GM12875 (cell line): ENCODE data around the gene TRMT2A.

ENCODE experiments used
- H3K4me3 ChIP-seq: one replicate; pipeline ENCODE4 v1.5.1; 2011; ENCODE audit warnings: low read depth, low read length, control low read depth
- TF ChIP-seq, protein P1 (sequence below): IDR thresholded peaks from 2 replicates; pipeline ENCODE4 v1.5.1; 2011; ENCODE audit warnings: low read depth, mild to moderate bottlenecking, control low read depth, inconsistent platforms, low read length, moderate library complexity, borderline replicate concordance; ENCODE audit not compliant: insufficient read depth

TRMT2A gene

DNA sequence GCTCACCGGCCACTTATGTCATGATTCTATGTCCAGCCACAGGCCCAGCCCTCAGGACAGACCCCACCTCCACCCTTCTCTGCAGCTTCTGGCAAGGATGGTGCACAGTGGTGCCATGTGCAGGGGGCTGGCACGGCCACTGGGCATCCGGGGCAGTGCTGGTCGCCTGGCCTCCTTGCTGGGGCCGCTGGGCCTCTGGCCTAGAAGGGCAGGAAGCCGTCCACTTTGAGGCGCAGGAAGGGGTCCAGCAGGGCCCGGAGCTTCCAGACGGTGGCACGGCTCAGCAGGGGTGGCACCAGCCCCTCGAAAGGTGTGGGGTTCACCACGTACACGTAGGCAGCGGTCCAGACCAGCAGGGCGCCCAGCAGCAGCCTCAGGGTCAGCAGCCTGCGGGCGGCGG lies 31.4 kb upstream of the TRMT2A start:
- TF ChIP-seq, protein P1, sequence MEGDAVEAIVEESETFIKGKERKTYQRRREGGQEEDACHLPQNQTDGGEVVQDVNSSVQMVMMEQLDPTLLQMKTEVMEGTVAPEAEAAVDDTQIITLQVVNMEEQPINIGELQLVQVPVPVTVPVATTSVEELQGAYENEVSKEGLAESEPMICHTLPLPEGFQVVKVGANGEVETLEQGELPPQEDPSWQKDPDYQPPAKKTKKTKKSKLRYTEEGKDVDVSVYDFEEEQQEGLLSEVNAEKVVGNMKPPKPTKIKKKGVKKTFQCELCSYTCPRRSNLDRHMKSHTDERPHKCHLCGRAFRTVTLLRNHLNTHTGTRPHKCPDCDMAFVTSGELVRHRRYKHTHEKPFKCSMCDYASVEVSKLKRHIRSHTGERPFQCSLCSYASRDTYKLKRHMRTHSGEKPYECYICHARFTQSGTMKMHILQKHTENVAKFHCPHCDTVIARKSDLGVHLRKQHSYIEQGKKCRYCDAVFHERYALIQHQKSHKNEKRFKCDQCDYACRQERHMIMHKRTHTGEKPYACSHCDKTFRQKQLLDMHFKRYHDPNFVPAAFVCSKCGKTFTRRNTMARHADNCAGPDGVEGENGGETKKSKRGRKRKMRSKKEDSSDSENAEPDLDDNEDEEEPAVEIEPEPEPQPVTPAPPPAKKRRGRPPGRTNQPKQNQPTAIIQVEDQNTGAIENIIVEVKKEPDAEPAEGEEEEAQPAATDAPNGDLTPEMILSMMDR: no peak

DNA sequence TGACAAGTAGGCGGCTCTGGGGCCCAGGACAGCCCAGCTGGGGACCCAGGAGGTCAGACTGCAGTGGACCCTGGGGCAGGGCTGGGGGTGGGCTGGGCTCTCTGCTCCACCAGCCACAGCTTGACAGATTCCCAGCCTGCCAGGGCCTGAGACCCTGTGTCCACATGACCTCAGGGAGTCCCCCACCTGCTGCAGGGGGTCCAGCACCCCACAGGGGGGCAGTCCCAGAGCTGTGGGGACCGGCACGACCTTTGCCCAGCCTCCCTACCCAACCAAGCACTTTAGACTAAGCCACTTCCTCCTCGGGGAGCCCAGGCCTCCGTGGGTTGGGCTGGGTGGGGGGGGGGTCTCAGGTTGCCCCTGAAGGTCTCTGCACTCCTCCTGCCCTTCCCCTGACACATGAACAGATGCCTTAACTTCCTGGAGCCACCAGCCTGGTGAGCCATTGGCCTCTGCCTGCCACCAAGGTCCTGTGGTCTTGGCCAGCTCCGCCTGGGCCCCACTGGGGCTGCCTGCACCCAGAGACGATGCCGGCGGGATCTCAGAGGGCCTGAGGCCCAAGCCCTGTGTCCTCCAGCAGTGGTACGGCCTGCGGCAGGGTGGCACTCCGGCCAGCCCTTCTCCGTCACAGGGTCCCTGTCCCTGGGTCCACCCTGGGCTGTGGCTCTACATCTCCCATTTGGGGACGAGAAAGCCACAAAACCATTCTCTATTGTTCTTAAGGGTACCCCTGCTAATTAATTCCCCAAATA lies 30.4 kb upstream of the TRMT2A start:
- TF ChIP-seq, protein P1: no peak

More for the DNA sequence above, 31.4 kb upstream of the TRMT2A start:
- H3K4me3 ChIP-seq: no peak overlapping the region

DNA sequence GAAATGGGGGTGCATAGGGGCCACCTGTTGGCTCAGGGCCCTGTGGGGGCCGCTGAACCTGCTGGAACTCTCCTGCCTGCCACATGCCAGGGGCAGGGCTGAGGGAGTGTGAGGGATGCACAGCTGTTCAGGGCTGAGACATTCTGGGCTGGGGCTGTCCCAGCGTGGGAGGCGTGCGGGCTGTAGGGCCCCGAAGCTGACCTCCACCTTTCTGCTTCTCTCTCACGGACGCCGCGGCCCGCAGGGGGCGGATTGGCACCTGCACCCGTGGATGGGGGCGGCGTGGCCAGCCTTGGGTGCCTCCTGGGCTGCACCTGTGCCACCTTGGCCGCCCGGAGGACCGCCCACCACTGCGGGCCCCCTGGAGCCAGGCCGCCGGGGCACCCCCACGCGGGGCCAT lies 29.8 kb upstream of the TRMT2A start:
- TF ChIP-seq, protein P1: no peak
- H3K4me3 ChIP-seq: no peak overlapping the region

More for the DNA sequence above, 30.4 kb upstream of the TRMT2A start:
- no peak overlapping the region for H3K4me3 ChIP-seq

DNA sequence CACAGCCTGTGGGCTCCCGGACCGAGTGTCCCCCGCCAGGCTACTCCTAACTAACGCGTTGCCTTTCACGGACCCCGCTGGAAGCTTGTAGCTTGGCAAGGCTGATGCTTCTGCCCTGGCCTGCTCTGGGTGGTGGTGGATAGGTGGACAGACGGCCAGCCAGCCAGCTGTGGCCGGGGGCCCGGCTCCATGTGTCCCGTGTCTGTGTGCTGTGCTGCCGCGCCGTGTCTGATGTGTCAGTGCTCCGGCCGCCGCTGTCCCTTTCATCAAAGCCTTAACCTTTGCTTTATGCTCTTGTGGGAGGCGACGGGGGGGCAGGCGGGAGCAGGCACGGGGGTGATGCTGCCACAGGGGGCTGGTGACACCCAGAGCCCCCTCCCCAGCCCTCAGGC lies 28.8 kb upstream of the TRMT2A start:
- TF ChIP-seq, protein P1: no peak
- H3K4me3 ChIP-seq: no peak overlapping the region

DNA sequence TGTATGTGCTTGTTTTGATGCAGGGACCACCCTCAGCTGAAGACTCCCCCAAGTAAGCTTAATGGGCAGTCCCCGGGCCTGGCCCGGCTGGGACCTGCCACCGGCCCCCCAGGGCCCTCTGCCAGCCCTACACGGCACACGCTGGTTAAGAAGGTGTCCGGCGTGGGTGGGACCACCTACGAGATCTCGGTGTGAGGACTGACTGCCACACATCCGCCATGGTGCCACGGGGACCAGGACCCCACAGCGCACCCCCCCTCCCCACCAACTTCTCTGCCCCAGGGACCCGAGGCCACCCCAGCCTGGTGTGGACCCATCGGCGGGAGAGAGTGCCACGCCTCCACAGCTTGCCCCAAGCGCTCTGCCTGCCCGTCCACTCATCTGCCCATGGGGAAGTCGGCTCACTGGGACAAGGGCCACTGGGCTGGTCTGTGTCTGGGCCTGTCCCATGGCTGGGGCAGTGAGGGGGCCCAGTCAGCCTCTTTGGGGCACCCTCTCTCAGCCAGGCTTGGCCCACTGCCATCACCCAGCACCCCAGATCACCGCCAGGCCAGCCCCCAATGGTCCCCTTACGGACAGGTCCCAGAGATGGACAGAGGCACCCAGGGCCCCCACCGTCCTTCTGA lies 28.3 kb upstream of the TRMT2A start:
- TF ChIP-seq, protein P1: no peak

DNA sequence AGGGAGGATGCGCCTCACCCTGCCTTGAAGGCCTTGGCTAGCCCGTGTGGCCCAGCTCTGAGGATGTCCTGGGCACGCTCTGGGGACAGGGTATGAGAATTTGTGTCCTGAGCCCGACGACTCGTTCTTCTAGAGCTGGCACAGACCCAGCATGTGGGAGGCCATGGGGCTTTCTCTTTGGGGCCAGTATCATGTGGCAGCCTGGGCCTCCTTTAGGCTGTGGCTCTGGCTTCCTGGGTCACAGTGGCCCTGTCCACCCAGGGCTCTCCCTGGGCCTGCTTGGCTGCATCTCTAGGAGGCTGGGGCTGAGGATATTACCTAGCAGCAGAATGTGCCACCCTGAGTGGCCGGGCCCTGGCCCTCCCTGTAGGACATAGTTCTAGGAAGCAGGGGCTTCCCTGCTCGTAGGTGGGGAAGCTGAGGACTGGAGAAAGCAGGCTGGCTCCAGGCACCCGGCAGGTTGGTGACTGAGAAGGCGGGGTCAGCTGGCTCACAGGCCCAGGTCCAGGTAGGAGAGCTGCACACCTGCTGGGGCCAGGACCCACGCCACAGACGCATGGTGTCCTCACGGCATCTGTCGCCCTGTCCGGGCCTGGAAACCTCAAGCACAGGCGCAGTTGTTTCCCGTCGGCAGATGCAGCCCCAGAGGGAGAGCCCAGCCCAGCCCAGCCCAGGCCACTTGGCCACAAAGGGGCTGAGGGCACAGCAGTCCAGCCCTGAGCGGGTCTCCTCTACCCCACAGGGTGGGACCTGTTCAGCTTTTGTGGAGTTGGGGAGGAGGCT lies 27.0 kb upstream of the TRMT2A start:
- TF ChIP-seq, protein P1: no peak
- H3K4me3 ChIP-seq: no peak overlapping the region

More for the DNA sequence above, 28.3 kb upstream of the TRMT2A start:
- no peak overlapping the region for H3K4me3 ChIP-seq
